CD4-positive, alpha-beta memory T cell (primary cell): ENCODE measurements around the gene CAPZB. TPM values are rescaled to one million over a fixed set of nuclear protein-coding genes. Genes with fewer than 3 reads are reported as not detected.

Experiments used
- CTCF ChIA-PET: fragments of 350-600 bp; sonication (Branson Sonifier 250); formaldehyde crosslinking; loops from one replicate; lab custom pipeline; 2021; ENCODE audit warnings: inconsistent platforms; ENCODE audit not compliant: partially characterized antibody; lab: Charles Lee
- POLR2A ChIA-PET: fragments of 350-600 bp; sonication (Branson Sonifier 250); formaldehyde crosslinking; loops from one replicate; lab custom pipeline; 2021; ENCODE audit not compliant: partially characterized antibody; lab: Charles Lee
- DNase-seq, 5 donors: peaks; one replicate each; pipeline versions ENCODE4 v3.0.0 to v3.0.0-alpha.2; 2020 to 2022; ENCODE audit warnings: mixed read lengths in 1 of 5
- H3K27ac ChIP-seq: one replicate; pipeline ENCODE4 v1.7.0; 2013; ENCODE audit warnings: low read depth, low read length
- H3K27me3 ChIP-seq: 2 replicates; pipeline ENCODE4 v1.7.0; 2013; ENCODE audit warnings: mild to moderate bottlenecking, low read length, moderate library complexity; ENCODE audit not compliant: insufficient read depth
- H3K36me3 ChIP-seq: 2 replicates; pipeline ENCODE4 v1.7.0; 2013; ENCODE audit warnings: mild to moderate bottlenecking, low read length, moderate library complexity; ENCODE audit not compliant: insufficient read depth
- H3K4me1 ChIP-seq: 2 replicates; pipeline ENCODE4 v1.7.0; 2013; ENCODE audit warnings: mild to moderate bottlenecking, low read length, moderate library complexity; ENCODE audit not compliant: insufficient read depth
- H3K4me3 ChIP-seq, 2 donors: one replicate each; pipeline ENCODE4 v1.7.0; 2013; ENCODE audit warnings: low read length in 2 of 2, mild to moderate bottlenecking in 1 of 2
- H3K9me3 ChIP-seq, 2 donors: one replicate each; pipeline ENCODE4 v1.7.0; 2013; ENCODE audit warnings: low read length in 2 of 2, control low read depth in 1 of 2; ENCODE audit not compliant: control insufficient read depth in 1 of 2
- H3K27ac Mint-ChIP-seq, 7 donors: one replicate each; pipeline ENCODE4 v1.8.0; 2020 to 2021; ENCODE audit warnings: mixed read lengths in 7 of 7, mild to moderate bottlenecking in 6 of 7, inconsistent platforms in 3 of 7, moderate library complexity in 3 of 7
- H3K27me3 Mint-ChIP-seq, 2 donors: one replicate each; pipeline ENCODE4 v1.8.0; 2020 to 2021; ENCODE audit warnings: mixed read lengths in 2 of 2
- H3K36me3 Mint-ChIP-seq, 2 donors: one replicate each; pipeline ENCODE4 v1.8.0; 2020 to 2021; ENCODE audit warnings: mixed read lengths in 2 of 2, inconsistent platforms in 1 of 2, mild to moderate bottlenecking in 1 of 2
- H3K4me1 Mint-ChIP-seq, 4 donors: one replicate each; pipeline ENCODE4 v1.8.0; 2020 to 2021; ENCODE audit warnings: mixed read lengths in 4 of 4, mild to moderate bottlenecking in 1 of 4
- H3K4me3 Mint-ChIP-seq, 8 donors: one replicate each; pipeline ENCODE4 v1.8.0; 2020 to 2021; ENCODE audit warnings: mixed read lengths in 8 of 8, mild to moderate bottlenecking in 7 of 8, moderate library complexity in 6 of 8, inconsistent platforms in 3 of 8
- H3K9me3 Mint-ChIP-seq, 8 donors: one replicate each; pipeline ENCODE4 v1.8.0; 2020 to 2021; ENCODE audit warnings: mixed read lengths in 8 of 8, mild to moderate bottlenecking in 5 of 8, inconsistent platforms in 3 of 8, moderate library complexity in 1 of 8
- intact Hi-C: fragments of 100-400 bp; cut with micrococcal nuclease; formaldehyde crosslinking; loops from one replicate; pipeline ENCODE4 v1.15.1; 2023
- polyA plus RNA-seq, 2 donors: library from polyadenylated mRNA; unstranded; fragments of 300-500 nt; fragmentation: Illumina TruSeq; gene quantifications; one replicate each; pipeline ENCODE4 v1.2.3, GENCODE V29; 2021
- total RNA-seq, 2 experiments: library from RNA; stranded (reverse); gene quantifications; one replicate each; pipeline ENCODE4 v1.2.3, GENCODE V29; 2021

CAPZB gene
- total and polyA plus RNA-seq, 4 experiments from 2014 or later = 244 to 602 (median 346) TPM

DNA sequence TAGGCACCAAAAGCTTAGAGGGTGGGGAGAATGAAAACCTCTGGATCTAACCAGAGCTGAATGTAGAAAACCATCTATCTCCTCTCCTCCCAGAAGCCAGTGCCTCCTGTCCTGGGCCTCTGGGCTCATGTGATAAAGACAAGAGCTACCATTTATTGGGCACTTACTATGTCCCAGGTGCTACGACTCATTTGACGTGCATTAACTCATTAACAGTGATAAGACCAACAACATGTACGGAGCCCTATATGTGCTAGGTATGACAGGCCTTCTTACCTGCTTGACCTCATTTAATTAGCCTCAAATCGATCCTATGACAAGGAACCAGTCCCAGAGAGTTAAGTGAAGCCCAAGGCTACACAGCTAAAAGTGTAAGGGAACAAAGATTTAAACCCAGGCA lies 19.7 kb downstream of the CAPZB start:
- peaks cover 5% of the 10 kb centered on the region for H3K36me3 ChIP-seq
- H3K4me1 Mint-ChIP-seq = peaks cover 77 to 97% (median 86%) of the 10 kb centered on the region in 4 donors
- intact Hi-C loops = loop anchor here (5.0 kb wide), 1 partner anchor 33 kb away; no protein-coding TSS in a partner anchor
- H3K27ac ChIP-seq = peak overlapping the region; percentile 36
- DNase-seq = no peak
- H3K27me3 Mint-ChIP-seq = no peaks in the 10 kb centered on the region
- no peaks in the 10 kb centered on the region for H3K9me3 Mint-ChIP-seq
- ChIA-PET POLR2A (interaction anchor here (0.9 to 25.1 kb wide), 6 partner anchors 9 to 214 kb away, joined by 3 to 734 read pairs (median 5); partner anchors contain the start of genes CAPZB, EMC1 and MRTO4), CTCF (interaction anchor here (1.0 to 4.8 kb wide), 9 partner anchors 11 to 130 kb away, joined by 3 to 26 read pairs (median 5); no protein-coding TSS in a partner anchor)
- no peak overlapping the region for H3K4me3 ChIP-seq
- peak overlapping the region; percentile 81 to 92 (median 90) for H3K27ac Mint-ChIP-seq
- H3K36me3 Mint-ChIP-seq = peaks cover 27 to 42% of the 10 kb centered on the region in 2 donors
- H3K4me1 ChIP-seq = peaks cover 99% of the 10 kb centered on the region
- no peaks in the 10 kb centered on the region for H3K27me3 ChIP-seq
- no peaks in the 10 kb centered on the region for H3K9me3 ChIP-seq
- H3K4me3 Mint-ChIP-seq = peak overlapping the region in 7 of 8 donors; percentile 27 to 77 (median 63)

DNA sequence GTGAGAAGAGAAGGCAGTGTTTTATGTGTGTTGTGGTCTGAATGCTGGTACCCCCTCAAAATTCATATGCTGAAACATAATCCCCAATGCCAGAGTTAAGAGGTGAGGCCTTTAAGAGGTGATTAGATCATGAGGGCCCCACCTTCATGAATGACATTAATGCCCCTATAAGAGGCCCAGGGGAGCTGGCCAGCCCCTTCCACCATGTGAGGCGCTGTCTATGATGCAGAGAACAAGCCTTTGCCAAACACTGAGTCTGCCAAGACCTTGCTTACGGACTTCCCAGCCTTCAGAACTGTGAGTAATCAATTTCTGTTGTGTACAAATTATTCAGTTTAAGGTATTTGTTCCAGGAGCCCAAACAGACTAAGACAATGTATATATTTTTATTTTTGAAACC lies 20.2 kb downstream of the CAPZB start:
- ChIA-PET POLR2A (interaction anchor here (1.0 to 25.1 kb wide), 5 partner anchors 9 to 132 kb away, joined by 3 to 734 read pairs (median 6); partner anchors contain the start of gene CAPZB), CTCF (interaction anchor here (1.3 to 4.8 kb wide), 7 partner anchors 12 to 131 kb away, joined by 3 to 26 read pairs (median 8); no protein-coding TSS in a partner anchor)
- Histone ChIP-seq H3K4me1 (peaks cover 99% of the 10 kb centered on the region), H3K4me3 (peak overlapping the region in 1 of 2 donors; percentile 2), H3K27me3 (no peaks in the 10 kb centered on the region), H3K36me3 (peaks cover under 1% of the 10 kb centered on the region), H3K27ac (peak overlapping the region; percentile 36), H3K9me3 (no peaks in the 10 kb centered on the region)
- Mint-ChIP-seq H3K4me3 (peak overlapping the region in 7 of 8 donors; percentile 50 to 74 (median 53)), H3K36me3 (peaks cover 24 to 37% of the 10 kb centered on the region in 2 donors), H3K9me3 (no peaks in the 10 kb centered on the region), H3K27ac (peak overlapping the region; percentile 81 to 92 (median 90)), H3K27me3 (no peaks in the 10 kb centered on the region), H3K4me1 (peaks cover 75 to 97% (median 85%) of the 10 kb centered on the region in 4 donors)
- intact Hi-C loops = loop anchor here (5.0 kb wide), 1 partner anchor 33 kb away; no protein-coding TSS in a partner anchor
- DNase-seq = no peak

DNA sequence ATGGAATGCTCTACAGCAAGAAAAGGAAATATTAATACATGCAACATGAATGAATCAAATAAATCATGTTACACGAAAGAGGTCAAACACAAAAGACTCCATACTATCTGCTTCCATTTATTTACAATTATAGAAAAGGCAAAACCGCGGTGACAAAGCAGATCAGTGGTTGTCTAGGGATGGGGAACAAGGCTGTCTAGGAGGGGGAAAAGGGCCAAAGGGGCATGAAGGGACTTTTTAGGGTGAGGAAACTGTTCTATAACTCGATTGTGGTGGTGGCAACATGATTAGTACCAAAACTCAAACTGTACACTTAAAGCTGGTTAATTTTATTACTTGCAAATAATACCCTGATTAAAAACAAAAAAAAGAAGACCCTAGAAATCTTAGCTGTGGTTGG lies 20.6 kb downstream of the CAPZB start:
- intact Hi-C loops = loop anchor here (5.0 kb wide), 1 partner anchor 32 kb away; no protein-coding TSS in a partner anchor
- H3K4me1 Mint-ChIP-seq = peaks cover 76 to 97% (median 85%) of the 10 kb centered on the region in 4 donors
- peak overlapping the region; percentile 81 to 92 (median 90) for H3K27ac Mint-ChIP-seq
- H3K4me3 Mint-ChIP-seq = peak overlapping the region; percentile 37 to 74 (median 53)
- H3K9me3 Mint-ChIP-seq = no peaks in the 10 kb centered on the region
- Histone ChIP-seq H3K27ac (peak overlapping the region; percentile 36), H3K27me3 (no peaks in the 10 kb centered on the region), H3K9me3 (no peaks in the 10 kb centered on the region), H3K4me3 (peak overlapping the region in 1 of 2 donors; percentile 2), H3K36me3 (no peaks in the 10 kb centered on the region), H3K4me1 (peaks cover 99% of the 10 kb centered on the region)
- no peaks in the 10 kb centered on the region for H3K27me3 Mint-ChIP-seq
- POLR2A ChIA-PET = interaction anchor here (1.3 to 25.1 kb wide), 4 partner anchors 10 to 132 kb away, joined by 4 to 734 read pairs (median 6); partner anchors contain the start of gene CAPZB
- DNase-seq = no peak
- H3K36me3 Mint-ChIP-seq = peaks cover 22 to 34% of the 10 kb centered on the region in 2 donors
- CTCF ChIA-PET = interaction anchor here (1.3 to 2.4 kb wide), 6 partner anchors 8 to 131 kb away, joined by 3 to 11 read pairs (median 6); no protein-coding TSS in a partner anchor

DNA sequence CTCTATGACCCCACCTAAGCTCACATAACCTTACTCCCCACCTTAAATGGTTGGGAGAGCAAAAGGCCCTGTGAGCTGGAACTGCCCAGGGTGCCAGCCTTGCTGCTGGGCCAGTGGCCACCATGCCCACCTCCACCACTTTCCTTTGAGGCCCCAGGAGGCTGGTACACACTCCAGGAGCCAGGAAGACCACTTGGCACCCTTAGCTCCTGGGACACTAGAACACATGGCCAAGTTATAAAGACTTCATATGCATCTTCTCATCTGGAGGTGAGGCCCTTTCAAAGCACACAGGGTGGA lies 21.9 kb downstream of the CAPZB start:
- no peaks in the 10 kb centered on the region for H3K27me3 ChIP-seq
- no peak for DNase-seq
- peaks cover 99% of the 10 kb centered on the region for H3K4me1 ChIP-seq
- H3K27me3 Mint-ChIP-seq = no peaks in the 10 kb centered on the region
- no peaks in the 10 kb centered on the region for H3K9me3 ChIP-seq
- H3K27ac Mint-ChIP-seq = peak overlapping the region; percentile 90 to 96 (median 95)
- intact Hi-C loops = loop anchor here (2.0 kb wide), 3 partner anchors 13 to 133 kb away; a partner anchor contains a TSS
- peaks cover 76 to 97% (median 85%) of the 10 kb centered on the region in 4 donors for H3K4me1 Mint-ChIP-seq
- ChIA-PET POLR2A (interaction anchor here (0.9 to 25.1 kb wide), 9 partner anchors 14 to 134 kb away, joined by 3 to 734 read pairs (median 6); partner anchors contain the start of gene CAPZB), CTCF (interaction anchor here (1.0 to 2.0 kb wide), 5 partner anchors 9 to 73 kb away, joined by 3 to 18 read pairs (median 5); no protein-coding TSS in a partner anchor)
- no peaks in the 10 kb centered on the region for H3K9me3 Mint-ChIP-seq
- peaks cover 18 to 27% of the 10 kb centered on the region in 2 donors for H3K36me3 Mint-ChIP-seq
- H3K27ac ChIP-seq = peak overlapping the region; percentile 71
- H3K4me3 ChIP-seq = peak overlapping the region in 1 of 2 donors; percentile 46
- peak overlapping the region; percentile 81 to 93 (median 86) for H3K4me3 Mint-ChIP-seq
- H3K36me3 ChIP-seq = no peaks in the 10 kb centered on the region

DNA sequence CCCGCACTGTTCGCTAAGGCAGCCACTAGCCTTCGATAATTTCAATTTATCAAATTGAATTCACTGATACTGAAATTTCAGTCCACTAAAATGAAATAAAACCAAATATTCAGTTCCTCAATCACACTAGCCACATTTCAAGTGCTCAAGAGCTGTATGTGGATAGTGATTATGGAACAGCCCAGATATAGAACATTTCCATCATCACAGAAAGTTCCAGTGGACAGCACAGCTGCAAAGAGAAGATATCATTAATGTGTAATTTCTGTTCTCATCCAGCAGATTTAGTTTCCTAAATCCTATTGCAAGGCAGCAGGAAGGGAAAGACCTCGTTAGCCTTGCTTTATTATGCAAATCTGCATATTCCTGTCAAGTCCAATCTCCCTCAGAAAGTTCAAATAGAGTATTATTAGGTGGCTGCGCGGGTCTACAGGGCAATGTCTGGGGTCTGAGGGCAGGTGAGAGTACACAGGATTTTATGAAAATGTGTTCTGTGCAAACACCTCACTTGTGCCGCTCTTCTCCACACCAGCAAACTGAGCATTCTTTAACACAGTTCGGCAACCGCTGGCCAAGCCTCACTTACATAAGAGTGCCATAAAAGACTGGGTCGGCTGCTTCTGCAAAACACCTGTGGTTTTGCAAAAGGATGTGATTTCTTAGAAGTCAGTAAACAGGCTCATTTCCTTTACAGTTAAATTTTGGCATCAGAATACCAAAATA lies 22.4 kb downstream of the CAPZB start:
- peak; percentile 78 to 88 (median 83) for DNase-seq
- Histone ChIP-seq H3K4me1 (peaks cover 99% of the 10 kb centered on the region), H3K27ac (peak overlapping the region; percentile 71), H3K4me3 (peak overlapping the region; percentile 5 to 46), H3K36me3 (no peaks in the 10 kb centered on the region), H3K27me3 (no peaks in the 10 kb centered on the region), H3K9me3 (no peaks in the 10 kb centered on the region)
- Mint-ChIP-seq H3K9me3 (no peaks in the 10 kb centered on the region), H3K4me3 (peak overlapping the region; percentile 81 to 93 (median 86)), H3K27me3 (no peaks in the 10 kb centered on the region), H3K4me1 (peaks cover 73 to 94% (median 82%) of the 10 kb centered on the region in 4 donors), H3K27ac (peak overlapping the region; percentile 90 to 96 (median 95)), H3K36me3 (peaks cover 18 to 23% of the 10 kb centered on the region in 2 donors)
- intact Hi-C loops = loop anchor here (2.0 kb wide), 3 partner anchors 14 to 134 kb away; a partner anchor contains a TSS
- ChIA-PET POLR2A (interaction anchor here (0.9 to 25.1 kb wide), 11 partner anchors 13 to 135 kb away, joined by 3 to 734 read pairs (median 4); partner anchors contain the start of gene CAPZB), CTCF (interaction anchor here (1.0 to 3.0 kb wide), 5 partner anchors 15 to 119 kb away, joined by 4 to 18 read pairs (median 6); no protein-coding TSS in a partner anchor)

DNA sequence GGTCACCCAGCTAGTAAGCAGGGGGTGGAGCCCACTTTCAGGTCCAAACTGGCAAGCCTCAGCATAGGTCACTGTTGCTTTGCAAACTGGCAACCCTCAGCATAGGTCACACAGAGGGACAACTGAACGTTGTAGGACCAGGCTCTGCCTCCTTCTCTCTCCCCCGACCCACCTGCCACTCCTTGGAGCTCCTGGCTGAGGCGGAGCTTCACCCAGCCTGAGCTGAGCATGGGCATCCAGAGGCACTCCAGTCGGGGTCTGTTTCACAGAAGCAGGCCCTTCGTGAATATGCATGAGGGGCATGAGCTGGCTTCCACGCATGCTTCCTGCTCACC lies 24.2 kb downstream of the CAPZB start:
- H3K9me3 Mint-ChIP-seq = no peaks in the 10 kb centered on the region
- no peaks in the 10 kb centered on the region for H3K9me3 ChIP-seq
- CTCF ChIA-PET = interaction anchor here (0.7 to 3.0 kb wide), 8 partner anchors 15 to 121 kb away, joined by 3 to 14 read pairs (median 6); no protein-coding TSS in a partner anchor
- H3K27me3 Mint-ChIP-seq = no peaks in the 10 kb centered on the region
- H3K4me3 ChIP-seq = no peak overlapping the region
- H3K4me3 Mint-ChIP-seq = peak overlapping the region in 2 of 8 donors; percentile 79 to 86
- H3K27ac ChIP-seq = peak overlapping the region; percentile 30
- H3K27ac Mint-ChIP-seq = peak overlapping the region; percentile 56 to 95 (median 91)
- peaks cover 75 to 95% (median 84%) of the 10 kb centered on the region in 4 donors for H3K4me1 Mint-ChIP-seq
- no peak for DNase-seq
- H3K4me1 ChIP-seq = peaks cover 99% of the 10 kb centered on the region
- POLR2A ChIA-PET = interaction anchor here (0.6 to 25.1 kb wide), 8 partner anchors 9 to 210 kb away, joined by 3 to 734 read pairs (median 5); partner anchors contain the start of genes CAPZB, EMC1 and MRTO4
- intact Hi-C loops = no loop called here
- no peaks in the 10 kb centered on the region for H3K36me3 ChIP-seq
- H3K36me3 Mint-ChIP-seq = peaks cover 15 to 28% of the 10 kb centered on the region in 2 donors
- no peaks in the 10 kb centered on the region for H3K27me3 ChIP-seq
